Esophagus muscularis mucosa (tissue), 4 donors: ENCODE results near the gene PCGF1.

ENCODE experiments used
- CTCF ChIP-seq, 3 experiments: fragments of 200-600 bp in 2 of 3; fragments of 450-650 bp in 1 of 3; sonication (generic) in 2 of 3; IDR thresholded peaks; one replicate each; pipeline ENCODE4 v1.5.1; 2017 to 2019; ENCODE audit warnings: antibody characterized with exemption in 3 of 3, mild to moderate bottlenecking in 2 of 3, moderate library complexity in 1 of 3
- EP300 ChIP-seq: sonication (generic); formaldehyde crosslinking; IDR thresholded peaks from one replicate; pipeline ENCODE4 v1.6.1; 2017; ENCODE audit warnings: antibody characterized with exemption
- POLR2AphosphoS5 ChIP-seq, 2 donors: sonication (generic); formaldehyde crosslinking; IDR thresholded peaks; one replicate each; pipeline ENCODE4 v1.6.1; 2017; ENCODE audit warnings: antibody characterized with exemption in 2 of 2

DNA sequence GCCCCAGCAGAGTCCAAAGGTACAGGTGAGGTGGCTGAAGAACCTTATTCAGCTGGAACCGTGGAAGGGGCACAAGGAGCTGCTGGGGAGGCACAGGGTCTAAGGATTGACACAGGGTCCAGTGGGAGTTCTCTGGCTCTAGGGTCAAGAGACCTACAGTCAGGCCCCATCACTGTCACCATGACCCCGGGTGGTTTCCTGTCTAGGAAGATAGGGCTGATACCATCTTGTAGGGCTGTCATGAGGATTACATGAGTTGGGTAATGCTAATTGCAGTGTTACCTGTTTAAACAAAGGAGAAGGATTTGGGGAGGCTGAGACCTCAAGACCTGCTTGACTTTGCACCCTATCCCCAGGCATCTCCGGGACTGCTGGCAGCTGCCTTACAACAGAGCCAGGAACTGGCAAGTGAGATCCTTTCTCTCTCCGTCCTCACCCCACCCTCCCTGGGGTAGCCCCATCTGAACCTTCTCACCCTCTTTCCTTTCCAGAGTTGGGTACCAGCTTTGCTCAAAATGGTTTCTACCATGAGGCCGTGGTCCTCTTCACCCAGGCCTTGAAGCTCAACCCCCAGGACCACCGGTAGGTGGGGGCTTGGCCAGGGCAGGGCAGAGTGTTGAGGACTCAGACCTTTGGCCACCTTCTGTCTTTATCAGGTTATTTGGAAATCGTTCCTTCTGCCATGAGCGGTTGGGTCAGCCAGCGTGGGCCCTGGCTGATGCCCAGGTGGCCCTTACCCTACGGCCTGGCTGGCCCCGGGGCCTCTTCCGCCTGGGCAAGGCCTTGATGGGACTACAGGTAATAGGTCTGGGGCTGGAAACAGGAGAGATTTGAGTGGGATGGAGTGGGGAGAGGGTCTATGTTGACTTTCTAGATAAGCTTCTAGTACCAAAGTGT, 15.6 kb downstream of the PCGF1 start:
- TF ChIP-seq CTCF (IDR thresholded peaks at IDR 0.05) (no peak), POLR2AphosphoS5 (IDR thresholded peaks at IDR 0.05) (no peak), EP300 (no peak)
